ENCODE results near the gene ST3GAL5.
"Not testable (repeated sequence)": the region's sequence is repeated elsewhere in the genome, so short reads cannot be mapped to it uniquely, and the experiment has no call there.

DNA sequence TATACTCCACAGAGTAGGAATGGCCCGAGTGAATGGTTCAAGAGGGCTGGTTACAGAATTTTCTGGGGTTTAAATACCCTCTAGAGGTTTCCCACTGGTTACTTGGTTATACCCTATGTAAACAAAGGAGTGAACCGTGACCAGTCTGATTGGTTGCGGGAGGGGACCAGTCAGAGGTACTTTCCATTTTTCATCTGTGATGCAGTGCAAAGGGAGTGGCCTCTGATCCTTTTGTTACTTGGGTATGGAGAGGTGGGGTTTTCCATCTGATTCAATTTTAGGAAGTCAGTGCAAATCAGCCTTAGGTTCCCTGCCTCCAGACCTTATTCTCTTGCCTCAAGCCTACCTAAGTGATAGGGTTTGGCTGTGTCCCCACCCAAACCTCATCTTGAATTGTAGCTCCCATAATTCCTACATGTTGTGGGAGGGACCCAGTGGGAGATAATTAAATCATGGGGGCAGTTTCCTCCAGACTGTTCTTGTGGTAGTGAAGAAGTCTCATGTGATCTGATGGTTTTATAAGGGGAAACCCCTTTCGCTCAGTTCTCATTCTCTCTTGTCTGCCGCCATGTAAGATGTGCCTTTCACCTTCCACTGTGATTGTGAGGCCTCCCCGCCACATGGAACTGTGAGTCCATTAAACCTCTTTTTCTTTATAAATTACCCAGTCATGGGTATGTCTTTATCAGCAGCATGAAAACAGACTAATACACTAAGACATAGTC, 5.9 kb upstream of the ST3GAL5 start:
- not testable (repeated sequence) for TF ChIP-seq POLR2A (IDR thresholded peaks at IDR 0.05)
- TF ChIP-seq, protein P1, sequence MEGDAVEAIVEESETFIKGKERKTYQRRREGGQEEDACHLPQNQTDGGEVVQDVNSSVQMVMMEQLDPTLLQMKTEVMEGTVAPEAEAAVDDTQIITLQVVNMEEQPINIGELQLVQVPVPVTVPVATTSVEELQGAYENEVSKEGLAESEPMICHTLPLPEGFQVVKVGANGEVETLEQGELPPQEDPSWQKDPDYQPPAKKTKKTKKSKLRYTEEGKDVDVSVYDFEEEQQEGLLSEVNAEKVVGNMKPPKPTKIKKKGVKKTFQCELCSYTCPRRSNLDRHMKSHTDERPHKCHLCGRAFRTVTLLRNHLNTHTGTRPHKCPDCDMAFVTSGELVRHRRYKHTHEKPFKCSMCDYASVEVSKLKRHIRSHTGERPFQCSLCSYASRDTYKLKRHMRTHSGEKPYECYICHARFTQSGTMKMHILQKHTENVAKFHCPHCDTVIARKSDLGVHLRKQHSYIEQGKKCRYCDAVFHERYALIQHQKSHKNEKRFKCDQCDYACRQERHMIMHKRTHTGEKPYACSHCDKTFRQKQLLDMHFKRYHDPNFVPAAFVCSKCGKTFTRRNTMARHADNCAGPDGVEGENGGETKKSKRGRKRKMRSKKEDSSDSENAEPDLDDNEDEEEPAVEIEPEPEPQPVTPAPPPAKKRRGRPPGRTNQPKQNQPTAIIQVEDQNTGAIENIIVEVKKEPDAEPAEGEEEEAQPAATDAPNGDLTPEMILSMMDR (IDR thresholded peaks at IDR 0.05 in 4 of 5, conservative IDR thresholded peaks at IDR 0.05 in 1 of 5): not testable (repeated sequence)
